Neural cell (in vitro differentiated cells): ENCODE measurements around the gene LRRC52.

ENCODE experiments used
- EZH2 ChIP-seq: fragments of 200-600, 300-800 bp; shearing (Covaris generic), sonication (generic); IDR thresholded peaks from 2 replicates; pipeline ENCODE4 v1.6.1; 2014; ENCODE audit warnings: antibody characterized with exemption, low read length, borderline replicate concordance, mild to moderate bottlenecking; ENCODE audit not compliant: insufficient read depth, poor library complexity, severe bottlenecking
- POLR2AphosphoS5 ChIP-seq: IDR thresholded peaks from 2 replicates; pipeline ENCODE4 v1.6.1; 2012
- RAD21 ChIP-seq: fragments of 450-650 bp; conservative IDR thresholded peaks from 2 replicates; pipeline ENCODE4 v1.6.1; 2014; ENCODE audit warnings: antibody characterized with exemption, mild to moderate bottlenecking, moderate library complexity
- TF ChIP-seq, protein P1 (sequence below): fragments of 450-650 bp; IDR thresholded peaks from 2 replicates; pipeline ENCODE4 v1.5.1; 2014; ENCODE audit warnings: antibody characterized with exemption, mild to moderate bottlenecking, moderate library complexity; ENCODE audit not compliant: poor library complexity, severe bottlenecking
- TF ChIP-seq, protein P2 (sequence below): IDR thresholded peaks from 2 replicates; pipeline ENCODE4 v1.6.1; 2012; ENCODE audit warnings: borderline replicate concordance

DNA sequence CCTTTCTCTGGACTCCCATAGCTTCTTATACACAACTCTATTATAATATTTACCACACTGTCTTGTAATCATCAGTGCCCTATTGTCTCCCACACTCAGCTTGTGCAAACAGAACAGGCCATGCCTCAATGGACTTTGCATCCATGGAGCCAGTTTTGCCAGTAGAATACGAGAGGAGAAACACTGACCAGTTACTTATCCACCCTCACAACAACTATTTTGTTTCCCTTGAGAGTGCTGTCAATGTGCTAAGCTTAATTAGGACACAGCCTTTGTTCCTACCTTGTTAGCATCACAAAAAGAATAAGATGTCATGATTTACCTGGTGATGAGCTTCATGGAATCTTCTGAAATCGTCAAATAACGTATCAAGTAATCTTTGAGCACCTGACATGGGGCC is 18.1 kb upstream of the LRRC52 start:
- TF ChIP-seq, protein P1, sequence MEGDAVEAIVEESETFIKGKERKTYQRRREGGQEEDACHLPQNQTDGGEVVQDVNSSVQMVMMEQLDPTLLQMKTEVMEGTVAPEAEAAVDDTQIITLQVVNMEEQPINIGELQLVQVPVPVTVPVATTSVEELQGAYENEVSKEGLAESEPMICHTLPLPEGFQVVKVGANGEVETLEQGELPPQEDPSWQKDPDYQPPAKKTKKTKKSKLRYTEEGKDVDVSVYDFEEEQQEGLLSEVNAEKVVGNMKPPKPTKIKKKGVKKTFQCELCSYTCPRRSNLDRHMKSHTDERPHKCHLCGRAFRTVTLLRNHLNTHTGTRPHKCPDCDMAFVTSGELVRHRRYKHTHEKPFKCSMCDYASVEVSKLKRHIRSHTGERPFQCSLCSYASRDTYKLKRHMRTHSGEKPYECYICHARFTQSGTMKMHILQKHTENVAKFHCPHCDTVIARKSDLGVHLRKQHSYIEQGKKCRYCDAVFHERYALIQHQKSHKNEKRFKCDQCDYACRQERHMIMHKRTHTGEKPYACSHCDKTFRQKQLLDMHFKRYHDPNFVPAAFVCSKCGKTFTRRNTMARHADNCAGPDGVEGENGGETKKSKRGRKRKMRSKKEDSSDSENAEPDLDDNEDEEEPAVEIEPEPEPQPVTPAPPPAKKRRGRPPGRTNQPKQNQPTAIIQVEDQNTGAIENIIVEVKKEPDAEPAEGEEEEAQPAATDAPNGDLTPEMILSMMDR, result no peak
- TF ChIP-seq EZH2, result no peak
- TF ChIP-seq, protein P2, sequence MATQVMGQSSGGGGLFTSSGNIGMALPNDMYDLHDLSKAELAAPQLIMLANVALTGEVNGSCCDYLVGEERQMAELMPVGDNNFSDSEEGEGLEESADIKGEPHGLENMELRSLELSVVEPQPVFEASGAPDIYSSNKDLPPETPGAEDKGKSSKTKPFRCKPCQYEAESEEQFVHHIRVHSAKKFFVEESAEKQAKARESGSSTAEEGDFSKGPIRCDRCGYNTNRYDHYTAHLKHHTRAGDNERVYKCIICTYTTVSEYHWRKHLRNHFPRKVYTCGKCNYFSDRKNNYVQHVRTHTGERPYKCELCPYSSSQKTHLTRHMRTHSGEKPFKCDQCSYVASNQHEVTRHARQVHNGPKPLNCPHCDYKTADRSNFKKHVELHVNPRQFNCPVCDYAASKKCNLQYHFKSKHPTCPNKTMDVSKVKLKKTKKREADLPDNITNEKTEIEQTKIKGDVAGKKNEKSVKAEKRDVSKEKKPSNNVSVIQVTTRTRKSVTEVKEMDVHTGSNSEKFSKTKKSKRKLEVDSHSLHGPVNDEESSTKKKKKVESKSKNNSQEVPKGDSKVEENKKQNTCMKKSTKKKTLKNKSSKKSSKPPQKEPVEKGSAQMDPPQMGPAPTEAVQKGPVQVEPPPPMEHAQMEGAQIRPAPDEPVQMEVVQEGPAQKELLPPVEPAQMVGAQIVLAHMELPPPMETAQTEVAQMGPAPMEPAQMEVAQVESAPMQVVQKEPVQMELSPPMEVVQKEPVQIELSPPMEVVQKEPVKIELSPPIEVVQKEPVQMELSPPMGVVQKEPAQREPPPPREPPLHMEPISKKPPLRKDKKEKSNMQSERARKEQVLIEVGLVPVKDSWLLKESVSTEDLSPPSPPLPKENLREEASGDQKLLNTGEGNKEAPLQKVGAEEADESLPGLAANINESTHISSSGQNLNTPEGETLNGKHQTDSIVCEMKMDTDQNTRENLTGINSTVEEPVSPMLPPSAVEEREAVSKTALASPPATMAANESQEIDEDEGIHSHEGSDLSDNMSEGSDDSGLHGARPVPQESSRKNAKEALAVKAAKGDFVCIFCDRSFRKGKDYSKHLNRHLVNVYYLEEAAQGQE, result no peak
- TF ChIP-seq RAD21, result no peak
- TF ChIP-seq POLR2AphosphoS5, result no peak
